GM12878 (cell line): ENCODE data around the gene COA3. TPM values are rescaled to one million over a fixed set of nuclear protein-coding genes. Genes with fewer than 3 reads are reported as not detected.

Experiments used
- ATAC-seq: fragments of 200-7000 bp; cut with Tn5 transposase; 3 replicates; pipeline ENCODE4 v1.9.1; 2020; ENCODE audit warnings: mild to moderate bottlenecking, moderate library complexity
- BruUV-seq: library from RNA; stranded (reverse); fragments of 400-500 nt; replicated peaks from 2 replicates; lab custom pipeline; 2021; lab: Mats Ljungman, UMichigan
- CTCF ChIA-PET: fragments of 300-600 bp; sonication (Branson Sonifier 250); formaldehyde crosslinking; extraction: SDS; loops from one replicate; lab custom pipeline; 2021; ENCODE audit warnings: inconsistent platforms; lab: Yijun Ruan, JAX
- POLR2A ChIA-PET: fragments of 350-600 bp; formaldehyde crosslinking; extraction: SDS; loops from one replicate; lab custom pipeline; 2021; ENCODE audit warnings: inconsistent platforms; lab: Charles Lee
- RAD21 ChIA-PET: fragments of 300-600 bp; sonication (Branson Sonifier 250); formaldehyde crosslinking; loops from one replicate; lab custom pipeline; 2023; ENCODE audit warnings: antibody characterized with exemption; ENCODE audit not compliant: unreplicated experiment; lab: Charles Lee
- SMC1A ChIA-PET: fragments of 300-600 bp; sonication (Branson Sonifier 250); formaldehyde crosslinking; loops from one replicate; lab custom pipeline; 2023; ENCODE audit not compliant: unreplicated experiment, uncharacterized antibody; lab: Charles Lee
- DNase-seq: peaks from one replicate; pipeline ENCODE4 v3.0.0-alpha.2; 2011; ENCODE audit warnings: low read depth, low spot score
- FAIRE-seq: peaks from 3 replicates; lab custom pipeline; 2011; peaks lifted over from hg19 to GRCh38; lab: Jason Lieb, UNC
- H2AFZ ChIP-seq: 2 replicates; pipeline ENCODE4 v1.6.0; 2011; ENCODE audit warnings: low read depth, low read length, control low read depth; ENCODE audit not compliant: control insufficient read depth
- H3K27ac ChIP-seq: 2 replicates; pipeline ENCODE4 v1.5.1; 2011; ENCODE audit warnings: control low read depth; ENCODE audit not compliant: control insufficient read depth, insufficient read depth
- H3K27me3 ChIP-seq, 2 experiments: replicated peaks in 1 of 2; 2 replicates each; pipeline versions ENCODE4 v1.6.0 to v1.6.1; 2011; ENCODE audit warnings: low read length in 1 of 2; ENCODE audit not compliant: control insufficient read depth in 2 of 2, insufficient read depth in 2 of 2
- H3K36me3 ChIP-seq, 2 experiments: 2 replicates each; pipeline ENCODE4 v1.5.1; 2011; ENCODE audit warnings: low read length in 1 of 2; ENCODE audit not compliant: control insufficient read depth in 2 of 2, insufficient read depth in 2 of 2
- H3K4me1 ChIP-seq: 2 replicates; pipeline ENCODE4 v1.6.1; 2011; ENCODE audit warnings: mild to moderate bottlenecking, low read length, moderate library complexity, mixed read lengths; ENCODE audit not compliant: control insufficient read depth, insufficient read depth
- H3K4me2 ChIP-seq: 2 replicates; pipeline ENCODE4 v1.6.0; 2011; ENCODE audit warnings: control low read depth; ENCODE audit not compliant: control insufficient read depth, insufficient read depth
- H3K4me3 ChIP-seq: fragments of 200-600 bp; sonication (generic); 2 replicates; pipeline ENCODE4 v1.5.1; 2016
- H3K79me2 ChIP-seq: 2 replicates; pipeline ENCODE4 v1.6.0; 2011; ENCODE audit warnings: low read length; ENCODE audit not compliant: control insufficient read depth, insufficient read depth
- H3K9ac ChIP-seq: 2 replicates; pipeline ENCODE4 v1.8.0; 2011; ENCODE audit warnings: low read length, control low read depth, mixed read lengths; ENCODE audit not compliant: control insufficient read depth, insufficient read depth
- H3K9me3 ChIP-seq: replicated peaks from 3 replicates; pipeline ENCODE4 v1.5.1; 2011; ENCODE audit warnings: mild to moderate bottlenecking, low read length; ENCODE audit not compliant: control insufficient read depth, insufficient read depth
- H4K20me1 ChIP-seq: 2 replicates; pipeline ENCODE4 v1.6.0; 2011; ENCODE audit not compliant: control insufficient read depth, insufficient read depth
- BHLHE40 ChIP-seq, 2 experiments: fragments of 450-650 bp in 1 of 2; IDR thresholded peaks; 2 replicates each; pipeline ENCODE4 v1.6.1; 2011 to 2017; ENCODE audit warnings: low read depth in 2 of 2, borderline replicate concordance in 1 of 2, improper control_type of control experiment in 1 of 2, low read length in 1 of 2, mild to moderate bottlenecking in 1 of 2
- CEBPB ChIP-seq, 2 experiments: fragments of 150-350 bp in 1 of 2; IDR thresholded peaks; 2 replicates each; pipeline ENCODE4 v1.6.1; 2012 to 2014; ENCODE audit warnings: low read depth in 2 of 2, low read length in 2 of 2, borderline replicate concordance in 1 of 2, inconsistent platforms in 1 of 2
- DPF2 ChIP-seq: fragments of 450-650 bp; IDR thresholded peaks from 2 replicates; pipeline ENCODE4 v1.6.1; 2017; ENCODE audit warnings: mild to moderate bottlenecking
- FOXM1 ChIP-seq: IDR thresholded peaks from 2 replicates; pipeline ENCODE4 v1.6.1; 2012; ENCODE audit warnings: low read depth, mild to moderate bottlenecking, inconsistent platforms, low read length, moderate library complexity
- GATAD2B ChIP-seq: fragments of 450-650 bp; conservative IDR thresholded peaks from 2 replicates; pipeline ENCODE4 v1.6.1; 2017; ENCODE audit warnings: low read depth, mild to moderate bottlenecking, moderate library complexity
- HDAC6 ChIP-seq: fragments of 200-600 bp; sonication (generic); IDR thresholded peaks from one replicate; pipeline ENCODE4 v1.8.0; 2017; ENCODE audit warnings: antibody characterized with exemption; ENCODE audit not compliant: unreplicated experiment
- IKZF2 ChIP-seq, 2 experiments: fragments of 450-650 bp; IDR thresholded peaks; 2 replicates each; pipeline ENCODE4 v1.6.1; 2017; ENCODE audit warnings: mild to moderate bottlenecking in 2 of 2, moderate library complexity in 2 of 2
- LARP7 ChIP-seq: fragments of 450-650 bp; IDR thresholded peaks from 2 replicates; pipeline ENCODE4 v1.6.1; 2017; ENCODE audit warnings: mild to moderate bottlenecking
- NFYB ChIP-seq: IDR thresholded peaks from 2 replicates; pipeline ENCODE4 v1.6.1; 2011; ENCODE audit warnings: low read depth, mild to moderate bottlenecking, low read length, improper control_type of control experiment, moderate library complexity; ENCODE audit not compliant: insufficient read depth
- PAX5 ChIP-seq: IDR thresholded peaks from 2 replicates; pipeline ENCODE4 v1.6.1; 2011; ENCODE audit warnings: low read depth, low read length, borderline replicate concordance
- POLR2A ChIP-seq: IDR thresholded peaks from 2 replicates; pipeline ENCODE4 v1.6.1; 2011; ENCODE audit warnings: low read depth, mild to moderate bottlenecking, low read length
- SIN3A ChIP-seq: IDR thresholded peaks from 2 replicates; pipeline ENCODE4 v1.6.1; 2012; ENCODE audit warnings: low read depth, low read length, improper control_type of control experiment
- TCF7 ChIP-seq: IDR thresholded peaks from 2 replicates; pipeline ENCODE4 v1.6.1; 2014; ENCODE audit warnings: antibody characterized with exemption, borderline replicate concordance
- ZNF384 ChIP-seq: IDR thresholded peaks from 2 replicates; pipeline ENCODE4 v1.6.1; 2012; ENCODE audit warnings: low read depth, mild to moderate bottlenecking, low read length, improper control_type of control experiment, borderline replicate concordance
- WGBS: methylation state at CpG from one replicate; pipeline ENCODE4 v1.1.6; 2016; ENCODE audit warnings: low lambda C conversion rate; ENCODE audit not compliant: insufficient replicate concordance, insufficient coverage; ENCODE audit errors: missing lambda C conversion rate; 5-methylcytosine and 5-hydroxymethylcytosine counted together
- in situ Hi-C: fragments of 300-500 bp; cut with MboI; formaldehyde crosslinking; loops from 9 replicates; pipeline ENCODE4 v1.14.3; 2018; ENCODE audit warnings: mixed read lengths
- intact Hi-C: fragments of 100-400 bp; cut with micrococcal nuclease; formaldehyde crosslinking; loops from one replicate; pipeline ENCODE4 v1.14.2; 2022; ENCODE audit not compliant: unreplicated experiment
- polyA plus RNA-seq, 11 experiments: library from polyadenylated mRNA; depleted of rRNA in 4 of 11; unstranded in 6 of 11; stranded (reverse) in 5 of 11; fragments of >200 nt; fragmentation: Nextera tagmentation in 4 of 11; fragmentation: Illumina TruSeq in 1 of 11; extraction: Ambion mirVana in 4 of 11; extraction: Trizol in 1 of 11; gene quantifications; 1 replicate in 1 of 11; 2 replicates in 10 of 11; pipeline versions ENCODE4 v1.2.1 to v1.2.3, GENCODE V29; 2011 to 2016; ENCODE audit warnings: inconsistent platforms in 2 of 11, missing spikeins in 2 of 11, low read depth in 1 of 11
- total RNA-seq, 4 experiments: library from RNA; depleted of rRNA in 3 of 4; stranded (reverse); fragments of >200 nt in 3 of 4; fragmentation: Illumina TruSeq in 1 of 4; extraction: Trizol in 1 of 4; gene quantifications; 2 replicates each; pipeline versions ENCODE4 v1.2.1 to v1.2.3, GENCODE V29; 2013 to 2021
- TF ChIP-seq, protein P1 (sequence below): fragments of 450-650 bp; IDR thresholded peaks from 2 replicates; pipeline ENCODE4 v1.6.1; 2017; ENCODE audit warnings: mild to moderate bottlenecking, moderate library complexity
- TF ChIP-seq, protein P2 (sequence below): IDR thresholded peaks from 2 replicates; pipeline ENCODE4 v1.6.1; 2012; ENCODE audit warnings: low read depth, low read length, improper control_type of control experiment

Gene COA3
- total and polyA plus RNA-seq, 10 of the 15 experiments (the other 5 are each of a cell fraction or from before 2014, with no cell fraction given) = 45.2 to 161 (median 64.6) TPM

DNA sequence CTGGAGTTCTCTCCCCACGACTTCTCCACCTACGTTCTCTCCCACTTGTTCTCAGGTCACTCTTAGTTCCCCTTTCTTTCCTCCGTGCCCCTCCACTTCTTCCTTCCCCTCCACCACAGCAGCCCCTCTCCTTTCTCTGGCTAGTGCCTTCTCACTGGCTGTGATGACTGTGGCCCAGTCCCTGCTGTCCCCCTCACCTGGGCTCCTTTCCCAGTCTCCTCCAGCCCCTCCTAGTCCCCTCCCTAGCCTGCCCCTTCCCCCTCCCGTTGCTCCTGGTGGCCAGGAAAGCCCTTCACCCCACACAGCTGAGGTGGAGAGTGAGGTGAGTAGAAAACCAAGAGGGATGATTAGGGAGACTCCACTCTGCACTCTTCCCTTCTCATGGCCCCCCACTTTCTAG is 3.4 kb downstream of the COA3 start (continued):
- TF ChIP-seq, protein P1, sequence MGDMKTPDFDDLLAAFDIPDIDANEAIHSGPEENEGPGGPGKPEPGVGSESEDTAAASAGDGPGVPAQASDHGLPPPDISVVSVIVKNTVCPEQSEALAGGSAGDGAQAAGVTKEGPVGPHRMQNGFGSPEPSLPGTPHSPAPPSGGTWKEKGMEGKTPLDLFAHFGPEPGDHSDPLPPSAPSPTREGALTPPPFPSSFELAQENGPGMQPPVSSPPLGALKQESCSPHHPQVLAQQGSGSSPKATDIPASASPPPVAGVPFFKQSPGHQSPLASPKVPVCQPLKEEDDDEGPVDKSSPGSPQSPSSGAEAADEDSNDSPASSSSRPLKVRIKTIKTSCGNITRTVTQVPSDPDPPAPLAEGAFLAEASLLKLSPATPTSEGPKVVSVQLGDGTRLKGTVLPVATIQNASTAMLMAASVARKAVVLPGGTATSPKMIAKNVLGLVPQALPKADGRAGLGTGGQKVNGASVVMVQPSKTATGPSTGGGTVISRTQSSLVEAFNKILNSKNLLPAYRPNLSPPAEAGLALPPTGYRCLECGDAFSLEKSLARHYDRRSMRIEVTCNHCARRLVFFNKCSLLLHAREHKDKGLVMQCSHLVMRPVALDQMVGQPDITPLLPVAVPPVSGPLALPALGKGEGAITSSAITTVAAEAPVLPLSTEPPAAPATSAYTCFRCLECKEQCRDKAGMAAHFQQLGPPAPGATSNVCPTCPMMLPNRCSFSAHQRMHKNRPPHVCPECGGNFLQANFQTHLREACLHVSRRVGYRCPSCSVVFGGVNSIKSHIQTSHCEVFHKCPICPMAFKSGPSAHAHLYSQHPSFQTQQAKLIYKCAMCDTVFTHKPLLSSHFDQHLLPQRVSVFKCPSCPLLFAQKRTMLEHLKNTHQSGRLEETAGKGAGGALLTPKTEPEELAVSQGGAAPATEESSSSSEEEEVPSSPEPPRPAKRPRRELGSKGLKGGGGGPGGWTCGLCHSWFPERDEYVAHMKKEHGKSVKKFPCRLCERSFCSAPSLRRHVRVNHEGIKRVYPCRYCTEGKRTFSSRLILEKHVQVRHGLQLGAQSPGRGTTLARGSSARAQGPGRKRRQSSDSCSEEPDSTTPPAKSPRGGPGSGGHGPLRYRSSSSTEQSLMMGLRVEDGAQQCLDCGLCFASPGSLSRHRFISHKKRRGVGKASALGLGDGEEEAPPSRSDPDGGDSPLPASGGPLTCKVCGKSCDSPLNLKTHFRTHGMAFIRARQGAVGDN = no peak

DNA sequence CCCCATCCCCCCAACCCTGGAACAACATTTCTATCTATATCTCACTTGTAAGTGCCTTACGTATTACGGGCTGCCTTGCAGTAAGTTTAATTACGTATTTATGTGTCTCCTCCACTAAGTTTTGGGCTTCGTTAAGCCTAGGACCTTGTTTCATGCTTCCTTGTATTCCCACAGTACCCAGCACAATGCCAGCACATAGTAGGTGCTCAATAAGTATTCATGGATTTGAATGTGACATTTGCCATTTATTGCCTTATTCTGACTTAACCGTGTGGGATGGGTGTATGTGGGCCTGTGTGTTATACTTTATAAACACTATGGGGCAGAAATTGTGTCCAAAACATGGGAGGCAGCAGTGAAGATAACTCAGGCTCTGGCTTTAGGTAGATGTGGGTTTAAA is 6.0 kb downstream of the COA3 start:
- FAIRE-seq (no peak), DNase-seq (no peak), ATAC-seq (no peak)
- TF ChIP-seq SIN3A = no peak
- no peak for TF ChIP-seq NFYB
- no peak for TF ChIP-seq BHLHE40 (IDR thresholded peaks at IDR 0.05; ENCODE audit: borderline replicate concordance in 1 of 2, low read depth in 2 of 2, low read length in 1 of 2)
- TF ChIP-seq GATAD2B = no peak
- no peak for TF ChIP-seq POLR2A
- TF ChIP-seq LARP7 = no peak
- no peak for TF ChIP-seq DPF2
- TF ChIP-seq, protein P2, sequence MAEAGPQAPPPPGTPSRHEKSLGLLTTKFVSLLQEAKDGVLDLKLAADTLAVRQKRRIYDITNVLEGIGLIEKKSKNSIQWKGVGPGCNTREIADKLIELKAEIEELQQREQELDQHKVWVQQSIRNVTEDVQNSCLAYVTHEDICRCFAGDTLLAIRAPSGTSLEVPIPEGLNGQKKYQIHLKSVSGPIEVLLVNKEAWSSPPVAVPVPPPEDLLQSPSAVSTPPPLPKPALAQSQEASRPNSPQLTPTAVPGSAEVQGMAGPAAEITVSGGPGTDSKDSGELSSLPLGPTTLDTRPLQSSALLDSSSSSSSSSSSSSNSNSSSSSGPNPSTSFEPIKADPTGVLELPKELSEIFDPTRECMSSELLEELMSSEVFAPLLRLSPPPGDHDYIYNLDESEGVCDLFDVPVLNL = no peak
- no peak for TF ChIP-seq FOXM1
- TF ChIP-seq IKZF2 (IDR thresholded peaks at IDR 0.05) = no peak
- no peak for TF ChIP-seq CEBPB (IDR thresholded peaks at IDR 0.05; ENCODE audit: borderline replicate concordance in 1 of 2, low read depth in 2 of 2, low read length in 2 of 2)
- TF ChIP-seq TCF7 = no peak
- TF ChIP-seq ZNF384 = no peak
- TF ChIP-seq HDAC6 = no peak
- TF ChIP-seq PAX5 = no peak
- in situ Hi-C loops (no loop called here), intact Hi-C loops (no loop called here)
- Histone ChIP-seq H3K4me3 (no peak overlapping the region), H3K27me3 (no peaks in the 10 kb centered on the region), H3K4me1 (peaks cover 2% of the 10 kb centered on the region), H3K4me2 (no peak overlapping the region), H3K9ac (no peak overlapping the region), H3K79me2 (no peaks in the 10 kb centered on the region; the same call in 1 of the 2 replicates), H3K9me3 (no peaks in the 10 kb centered on the region), H3K27ac (no peak overlapping the region), H2AFZ (no peak overlapping the region), H4K20me1 (no peaks in the 10 kb centered on the region), H3K36me3 (no peaks in the 10 kb centered on the region)
- RAD21 ChIA-PET = no interaction called here
- SMC1A ChIA-PET = no interaction called here
- BruUV-seq = no TSS peak
- 78% methylated on average over 5 of the region's 5 CpGs for WGBS
- CTCF ChIA-PET = no interaction called here
- POLR2A ChIA-PET = no interaction called here
